ENCODE results near the gene PI16. TPM values are rescaled to one million over a fixed set of nuclear protein-coding genes. Genes with fewer than 3 reads are reported as not detected.

PI16 gene
- total RNA-seq, 2 experiments from 2014 or later = 5.2 to 7.8 TPM

DNA sequence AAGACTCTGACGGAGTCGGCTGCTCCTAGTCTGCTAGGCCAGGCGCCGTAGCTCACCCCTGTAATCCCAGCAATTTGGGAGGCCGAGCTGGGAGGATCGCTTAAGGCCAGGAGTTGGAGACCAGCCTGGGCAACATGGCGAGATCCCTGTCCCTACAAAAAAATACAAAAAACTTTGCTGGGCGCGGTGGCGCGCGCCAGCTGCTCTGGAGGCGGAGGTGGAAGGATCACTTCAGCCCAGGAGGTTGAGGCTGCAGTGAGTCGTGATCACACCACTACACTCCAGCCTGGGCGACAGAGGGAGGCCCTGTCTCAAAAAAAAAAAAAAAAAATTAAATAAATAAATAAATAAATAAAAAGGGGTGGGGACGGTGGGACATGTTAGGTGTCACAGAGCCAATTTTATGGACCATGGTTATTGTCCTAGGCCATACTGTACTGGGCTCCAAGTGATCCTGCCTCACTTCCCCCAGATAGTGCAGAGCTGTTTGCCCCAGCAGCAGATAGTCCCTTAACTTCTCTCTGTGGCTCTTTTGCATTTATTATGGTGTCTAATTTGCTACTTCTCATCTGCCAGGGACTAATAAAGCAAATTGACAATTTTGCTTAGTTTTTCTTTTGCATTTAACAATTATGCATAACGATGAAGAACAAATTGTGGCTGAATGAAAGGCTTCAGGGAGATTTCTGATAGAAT lies 5.2 kb downstream of the PI16 start:
- H3K27ac ChIP-seq (ENCODE audit: low read depth in 1 of 2, low read length in 2 of 2) = no peak overlapping the region
- no peaks in the 10 kb centered on the region for H3K36me3 ChIP-seq (ENCODE audit: insufficient read depth, low read length)
- POLR2A ChIA-PET = interaction anchor here (1.2 kb wide), 1 partner anchor 26 kb away, joined by 3 read pairs; the partner anchor contains the start of gene MTCH1
- intact Hi-C loops (cut with DNase I, micrococcal nuclease) = loop anchor here (5.0 kb wide), 3 partner anchors 42 to 72 kb away; partner anchors contain the start of gene C6orf89 (in 1 of the 2)
- Mint-ChIP-seq H3K36me3 (ENCODE audit: low read depth) (peaks cover 4% of the 10 kb centered on the region), H3K4me3 (no peak overlapping the region), H3K4me1 (ENCODE audit: low read depth) (peaks cover 64% of the 10 kb centered on the region), H3K27me3 (no peaks in the 10 kb centered on the region), H3K27ac (no peak overlapping the region), H3K9me3 (no peaks in the 10 kb centered on the region)
- H3K9me3 ChIP-seq (ENCODE audit: control insufficient read depth in 1 of 2, insufficient read depth in 1 of 2, low read length in 2 of 2) = no peaks in the 10 kb centered on the region
- H3K4me1 ChIP-seq (ENCODE audit: insufficient read depth, low read length) = peaks cover 59% of the 10 kb centered on the region
- CTCF ChIA-PET = no interaction called here
- TF ChIP-seq, protein P1, sequence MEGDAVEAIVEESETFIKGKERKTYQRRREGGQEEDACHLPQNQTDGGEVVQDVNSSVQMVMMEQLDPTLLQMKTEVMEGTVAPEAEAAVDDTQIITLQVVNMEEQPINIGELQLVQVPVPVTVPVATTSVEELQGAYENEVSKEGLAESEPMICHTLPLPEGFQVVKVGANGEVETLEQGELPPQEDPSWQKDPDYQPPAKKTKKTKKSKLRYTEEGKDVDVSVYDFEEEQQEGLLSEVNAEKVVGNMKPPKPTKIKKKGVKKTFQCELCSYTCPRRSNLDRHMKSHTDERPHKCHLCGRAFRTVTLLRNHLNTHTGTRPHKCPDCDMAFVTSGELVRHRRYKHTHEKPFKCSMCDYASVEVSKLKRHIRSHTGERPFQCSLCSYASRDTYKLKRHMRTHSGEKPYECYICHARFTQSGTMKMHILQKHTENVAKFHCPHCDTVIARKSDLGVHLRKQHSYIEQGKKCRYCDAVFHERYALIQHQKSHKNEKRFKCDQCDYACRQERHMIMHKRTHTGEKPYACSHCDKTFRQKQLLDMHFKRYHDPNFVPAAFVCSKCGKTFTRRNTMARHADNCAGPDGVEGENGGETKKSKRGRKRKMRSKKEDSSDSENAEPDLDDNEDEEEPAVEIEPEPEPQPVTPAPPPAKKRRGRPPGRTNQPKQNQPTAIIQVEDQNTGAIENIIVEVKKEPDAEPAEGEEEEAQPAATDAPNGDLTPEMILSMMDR (IDR thresholded peaks at IDR 0.05) = no peak
- H3K27me3 ChIP-seq (ENCODE audit: control insufficient read depth in 1 of 2, insufficient read depth in 2 of 2, low read length in 2 of 2) = no peaks in the 10 kb centered on the region
- ATAC-seq (ENCODE audit: poor library complexity) = no peak
- DNase-seq = peak in 1 of 14 experiments; percentile 16
- no peak overlapping the region for H3K4me3 ChIP-seq (ENCODE audit: low read length)

DNA sequence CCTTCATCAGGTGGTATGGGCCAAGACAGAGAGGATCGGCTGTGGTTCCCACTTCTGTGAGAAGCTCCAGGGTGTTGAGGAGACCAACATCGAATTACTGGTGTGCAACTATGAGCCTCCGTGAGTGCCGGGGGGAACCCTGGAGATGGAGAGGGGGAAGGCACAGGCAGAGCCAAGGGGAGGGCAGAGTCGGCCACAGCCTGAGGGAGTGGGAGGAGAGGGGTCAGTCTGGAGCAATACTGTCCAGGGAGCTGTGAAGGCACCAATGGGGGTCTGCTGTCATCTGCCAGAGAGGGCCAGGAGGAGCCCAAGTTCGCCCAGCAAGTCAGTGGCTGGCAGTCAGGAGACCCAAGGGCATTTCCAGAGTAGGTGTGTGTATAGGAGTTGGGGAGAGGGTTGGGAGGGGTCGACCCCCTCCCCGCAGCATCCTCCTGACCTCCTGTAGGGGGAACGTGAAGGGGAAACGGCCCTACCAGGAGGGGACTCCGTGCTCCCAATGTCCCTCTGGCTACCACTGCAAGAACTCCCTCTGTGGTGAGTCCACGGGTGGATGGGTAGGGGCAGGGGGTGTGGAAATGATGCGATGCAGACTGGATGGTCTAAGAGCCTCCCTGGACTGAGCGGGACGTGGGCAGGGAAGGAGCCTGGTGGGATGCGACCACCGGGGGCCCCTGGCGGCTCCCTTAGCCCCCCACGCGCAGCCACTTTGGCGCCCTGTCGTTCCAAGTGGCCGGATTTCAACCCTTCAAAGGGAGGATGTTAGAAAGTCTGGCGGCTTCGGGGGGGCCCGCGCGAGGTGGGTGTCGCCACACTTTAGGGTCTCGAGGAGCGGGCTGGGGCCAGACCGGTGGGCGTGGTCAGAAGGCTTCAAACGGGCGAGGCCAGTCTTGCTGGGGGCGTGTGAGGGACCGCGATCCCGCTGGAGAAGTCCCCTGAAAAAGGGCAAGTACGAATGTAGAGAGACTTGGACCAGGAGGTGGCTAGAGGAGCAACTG lies 7.2 kb downstream of the PI16 start:
- TF ChIP-seq, protein P1 (IDR thresholded peaks at IDR 0.05) = no peak
- no peak overlapping the region for H3K27ac ChIP-seq (ENCODE audit: low read depth in 1 of 2, low read length in 2 of 2)
- H3K4me3 ChIP-seq (ENCODE audit: low read length) = no peak overlapping the region
- intact Hi-C loops (cut with DNase I, micrococcal nuclease) = loop anchor here in 1 of 2 experiments (5.0 kb wide), 1 partner anchor 74 kb away; the partner anchor contains the start of gene C6orf89
- Mint-ChIP-seq H3K36me3 (ENCODE audit: low read depth) (peaks cover 17% of the 10 kb centered on the region), H3K4me1 (ENCODE audit: low read depth) (peaks cover 59% of the 10 kb centered on the region), H3K9me3 (no peaks in the 10 kb centered on the region), H3K4me3 (no peak overlapping the region), H3K27me3 (no peaks in the 10 kb centered on the region), H3K27ac (peak overlapping the region; percentile 50)
- peaks cover 46% of the 10 kb centered on the region for H3K4me1 ChIP-seq (ENCODE audit: insufficient read depth, low read length)
- DNase-seq (no peak), ATAC-seq (ENCODE audit: poor library complexity) (no peak)
- H3K36me3 ChIP-seq (ENCODE audit: insufficient read depth, low read length) = no peaks in the 10 kb centered on the region
- ChIA-PET CTCF (interaction anchor here (1.6 kb wide), 1 partner anchor 56 kb away, joined by 3 read pairs; no protein-coding TSS in a partner anchor), POLR2A (no interaction called here)
- no peaks in the 10 kb centered on the region for H3K9me3 ChIP-seq (ENCODE audit: control insufficient read depth in 1 of 2, insufficient read depth in 1 of 2, low read length in 2 of 2)
- H3K27me3 ChIP-seq (ENCODE audit: control insufficient read depth in 1 of 2, insufficient read depth in 2 of 2, low read length in 2 of 2) = no peaks in the 10 kb centered on the region

DNA sequence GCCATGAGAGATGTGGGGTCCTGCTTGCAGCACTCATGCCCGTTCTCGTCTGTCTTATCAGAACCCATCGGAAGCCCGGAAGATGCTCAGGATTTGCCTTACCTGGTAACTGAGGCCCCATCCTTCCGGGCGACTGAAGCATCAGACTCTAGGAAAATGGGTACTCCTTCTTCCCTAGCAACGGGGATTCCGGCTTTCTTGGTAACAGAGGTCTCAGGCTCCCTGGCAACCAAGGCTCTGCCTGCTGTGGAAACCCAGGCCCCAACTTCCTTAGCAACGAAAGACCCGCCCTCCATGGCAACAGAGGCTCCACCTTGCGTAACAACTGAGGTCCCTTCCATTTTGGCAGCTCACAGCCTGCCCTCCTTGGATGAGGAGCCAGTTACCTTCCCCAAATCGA lies 8.3 kb downstream of the PI16 start:
- Histone ChIP-seq H3K27ac (ENCODE audit: low read depth in 1 of 2, low read length in 2 of 2) (peak overlapping the region in 1 of 2 donors; percentile 72), H3K27me3 (ENCODE audit: control insufficient read depth in 1 of 2, insufficient read depth in 2 of 2, low read length in 2 of 2) (no peaks in the 10 kb centered on the region), H3K9me3 (ENCODE audit: control insufficient read depth in 1 of 2, insufficient read depth in 1 of 2, low read length in 2 of 2) (no peaks in the 10 kb centered on the region), H3K4me1 (ENCODE audit: insufficient read depth, low read length) (peaks cover 39% of the 10 kb centered on the region), H3K36me3 (ENCODE audit: insufficient read depth, low read length) (peaks cover 7% of the 10 kb centered on the region), H3K4me3 (ENCODE audit: low read length) (no peak overlapping the region)
- ATAC-seq (ENCODE audit: poor library complexity) = peak; percentile 81
- H3K27ac Mint-ChIP-seq = peak overlapping the region; percentile 86
- peaks cover 50% of the 10 kb centered on the region for H3K4me1 Mint-ChIP-seq (ENCODE audit: low read depth)
- peak; percentile 67 to 93 (median 76) for DNase-seq
- TF ChIP-seq, protein P1 (IDR thresholded peaks at IDR 0.05) = no peak
- H3K4me3 Mint-ChIP-seq = peak overlapping the region; percentile 75
- H3K27me3 Mint-ChIP-seq = no peaks in the 10 kb centered on the region
- H3K36me3 Mint-ChIP-seq (ENCODE audit: low read depth) = peaks cover 29% of the 10 kb centered on the region
- intact Hi-C loops (cut with DNase I, micrococcal nuclease) = loop anchor here in 1 of 2 experiments (5.0 kb wide), 1 partner anchor 76 kb away; the partner anchor contains the start of gene C6orf89
- ChIA-PET CTCF (interaction anchor here (1.6 to 1.7 kb wide), 2 partner anchors 55 to 78 kb away, joined by 3 to 7 read pairs; partner anchors contain the start of gene C6orf89), POLR2A (interaction anchor here (0.6 to 4.6 kb wide), 6 partner anchors 8 to 397 kb away, joined by 3 to 31 read pairs (median 6); partner anchors contain the start of genes MTCH1 and PI16)
- no peaks in the 10 kb centered on the region for H3K9me3 Mint-ChIP-seq
